Nephron (organoid): ENCODE data around the gene GALNTL6.
A peak's percentile ranks its signal among the peaks of the same experiment; 100 is the strongest.
"Not testable (repeated sequence)": the region's sequence is repeated elsewhere in the genome, so short reads cannot be mapped to it uniquely, and the experiment has no call there.

ENCODE experiments used
- H3K27ac Mint-ChIP-seq, 3 experiments: 2 replicates each; pipeline ENCODE4 v1.8.0; 2020; ENCODE audit warnings: mixed read lengths in 3 of 3, mild to moderate bottlenecking in 2 of 3, moderate library complexity in 1 of 3
- H3K27me3 Mint-ChIP-seq: 2 replicates; pipeline ENCODE4 v1.8.0; 2021; ENCODE audit warnings: low read depth, mild to moderate bottlenecking, moderate library complexity, mixed read lengths
- H3K36me3 Mint-ChIP-seq: 2 replicates; pipeline ENCODE4 v1.8.0; 2020; ENCODE audit warnings: low read depth, mixed read lengths
- H3K4me1 Mint-ChIP-seq: 2 replicates; pipeline ENCODE4 v1.8.0; 2020; ENCODE audit warnings: mixed read lengths
- H3K4me3 Mint-ChIP-seq, 3 experiments: 2 replicates each; pipeline ENCODE4 v1.8.0; 2020; ENCODE audit warnings: mild to moderate bottlenecking in 3 of 3, mixed read lengths in 3 of 3, moderate library complexity in 2 of 3
- H3K9me3 Mint-ChIP-seq: 2 replicates; pipeline ENCODE4 v1.8.0; 2020; ENCODE audit warnings: mixed read lengths
- CTCF ChIP-seq, 3 experiments: fragments of 200-600 bp; sonication (generic); IDR thresholded peaks; one replicate each; pipeline ENCODE4 v1.5.0; 2021; ENCODE audit warnings: antibody characterized with exemption in 3 of 3; ENCODE audit not compliant: unreplicated experiment in 3 of 3

Gene GALNTL6

GRCh38 chr4:172709376-172709775 lies 896.2 kb downstream of the GALNTL6 start:
- no peaks in the 10 kb centered on the region for H3K4me1 Mint-ChIP-seq
- peaks cover 5% of the 10 kb centered on the region for H3K36me3 Mint-ChIP-seq
- no peaks in the 10 kb centered on the region for H3K27me3 Mint-ChIP-seq
- H3K4me3 Mint-ChIP-seq, result no peak overlapping the region
- peaks cover 23% of the 10 kb centered on the region for H3K9me3 Mint-ChIP-seq
- TF ChIP-seq CTCF (IDR thresholded peaks at IDR 0.05; ENCODE audit: unreplicated experiment in 3 of 3), result no peak
- H3K27ac Mint-ChIP-seq, result no peak overlapping the region

GRCh38 chr4:172716291-172716690 lies 903.1 kb downstream of the GALNTL6 start:
- TF ChIP-seq CTCF (IDR thresholded peaks at IDR 0.05; ENCODE audit: unreplicated experiment in 3 of 3), result no peak
- no peaks in the 10 kb centered on the region for H3K27me3 Mint-ChIP-seq
- no peaks in the 10 kb centered on the region for H3K9me3 Mint-ChIP-seq
- peaks cover 5% of the 10 kb centered on the region for H3K4me1 Mint-ChIP-seq
- no peak overlapping the region for H3K27ac Mint-ChIP-seq
- H3K4me3 Mint-ChIP-seq, result no peak overlapping the region
- H3K36me3 Mint-ChIP-seq, result no peaks in the 10 kb centered on the region

- Mint-ChIP-seq H3K4me3 (no peak overlapping the region), H3K27ac (no peak overlapping the region), H3K4me1 (no peaks in the 10 kb centered on the region), H3K27me3 (no peaks in the 10 kb centered on the region), H3K9me3 (no peaks in the 10 kb centered on the region), H3K36me3 (no peaks in the 10 kb centered on the region)
- TF ChIP-seq CTCF (IDR thresholded peaks at IDR 0.05; ENCODE audit: unreplicated experiment in 3 of 3), result no peak
These were observed 908.5 kb downstream of the GALNTL6 start for GRCh38 chr4:172721659-172722058.

GRCh38 chr4:172725581-172725980 lies 912.4 kb downstream of the GALNTL6 start:
- H3K36me3 Mint-ChIP-seq, result no peaks in the 10 kb centered on the region
- no peak overlapping the region for H3K4me3 Mint-ChIP-seq
- no peaks in the 10 kb centered on the region for H3K27me3 Mint-ChIP-seq
- peaks cover 15% of the 10 kb centered on the region for H3K9me3 Mint-ChIP-seq
- H3K4me1 Mint-ChIP-seq, result no peaks in the 10 kb centered on the region
- TF ChIP-seq CTCF (IDR thresholded peaks at IDR 0.05; ENCODE audit: unreplicated experiment in 3 of 3), result no peak
- peak overlapping the region in 2 of 3 experiments; percentile 44 to 75 for H3K27ac Mint-ChIP-seq

- Mint-ChIP-seq H3K27ac (peak overlapping the region; percentile 44 to 75 (median 75)), H3K27me3 (no peaks in the 10 kb centered on the region), H3K36me3 (no peaks in the 10 kb centered on the region), H3K4me1 (no peaks in the 10 kb centered on the region), H3K4me3 (no peak overlapping the region), H3K9me3 (peaks cover 16% of the 10 kb centered on the region)
- no peak for TF ChIP-seq CTCF (IDR thresholded peaks at IDR 0.05; ENCODE audit: unreplicated experiment in 3 of 3)
These were observed 912.8 kb downstream of the GALNTL6 start for GRCh38 chr4:172726001-172726423.

GRCh38 chr4:172727631-172728030 lies 914.4 kb downstream of the GALNTL6 start:
- TF ChIP-seq CTCF (IDR thresholded peaks at IDR 0.05; ENCODE audit: unreplicated experiment in 3 of 3), result no peak
- no peak overlapping the region for H3K4me3 Mint-ChIP-seq
- H3K36me3 Mint-ChIP-seq, result no peaks in the 10 kb centered on the region
- H3K27me3 Mint-ChIP-seq, result no peaks in the 10 kb centered on the region
- H3K9me3 Mint-ChIP-seq, result peaks cover 27% of the 10 kb centered on the region
- H3K4me1 Mint-ChIP-seq, result no peaks in the 10 kb centered on the region
- no peak overlapping the region for H3K27ac Mint-ChIP-seq

GRCh38 chr4:172733645-172734044 lies 920.4 kb downstream of the GALNTL6 start:
- H3K4me3 Mint-ChIP-seq, H3K27ac Mint-ChIP-seq, H3K27me3 Mint-ChIP-seq, H3K36me3 Mint-ChIP-seq, H3K4me1 Mint-ChIP-seq: not testable (repeated sequence)
- H3K9me3 Mint-ChIP-seq, result peaks cover 72% of the 10 kb centered on the region
